NB4 (cell line): ENCODE measurements around the gene PPP1CA.
"Not testable (repeated sequence)": the region's sequence is repeated elsewhere in the genome, so short reads cannot be mapped to it uniquely, and the experiment has no call there.

Experiments
- DNase-seq: peaks from one replicate; pipeline ENCODE4 v3.0.0; 2010; ENCODE audit warnings: low read depth
- H3K4me3 ChIP-seq: one replicate; pipeline ENCODE4 v1.5.1; 2011; ENCODE audit warnings: mild to moderate bottlenecking, low read depth, low read length, moderate library complexity
- CTCF ChIP-seq: IDR thresholded peaks from one replicate; pipeline ENCODE4 v1.5.1; 2012; ENCODE audit warnings: low read depth, low read length
- MYC ChIP-seq: IDR thresholded peaks from 2 replicates; pipeline ENCODE4 v1.6.1; 2011; ENCODE audit warnings: low read depth, low read length
- POLR2A ChIP-seq: IDR thresholded peaks from 2 replicates; pipeline ENCODE4 v1.6.1; 2011; ENCODE audit warnings: mild to moderate bottlenecking; ENCODE audit not compliant: insufficient read length; ENCODE audit errors: extremely low read depth
- TF ChIP-seq, protein P1 (sequence below): IDR thresholded peaks from 2 replicates; pipeline ENCODE4 v1.6.1; 2011; ENCODE audit warnings: low read depth, low read length

Gene PPP1CA

GRCh38 chr11:67405688-67406339 is 4.2 kb upstream of the PPP1CA start:
- TF ChIP-seq POLR2A (no peak), CTCF (no peak), MYC (no peak)
- TF ChIP-seq, protein P1, sequence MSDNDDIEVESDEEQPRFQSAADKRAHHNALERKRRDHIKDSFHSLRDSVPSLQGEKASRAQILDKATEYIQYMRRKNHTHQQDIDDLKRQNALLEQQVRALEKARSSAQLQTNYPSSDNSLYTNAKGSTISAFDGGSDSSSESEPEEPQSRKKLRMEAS = no peak
- H3K4me3 ChIP-seq = no peak overlapping the region
- no peak for DNase-seq

DNA sequence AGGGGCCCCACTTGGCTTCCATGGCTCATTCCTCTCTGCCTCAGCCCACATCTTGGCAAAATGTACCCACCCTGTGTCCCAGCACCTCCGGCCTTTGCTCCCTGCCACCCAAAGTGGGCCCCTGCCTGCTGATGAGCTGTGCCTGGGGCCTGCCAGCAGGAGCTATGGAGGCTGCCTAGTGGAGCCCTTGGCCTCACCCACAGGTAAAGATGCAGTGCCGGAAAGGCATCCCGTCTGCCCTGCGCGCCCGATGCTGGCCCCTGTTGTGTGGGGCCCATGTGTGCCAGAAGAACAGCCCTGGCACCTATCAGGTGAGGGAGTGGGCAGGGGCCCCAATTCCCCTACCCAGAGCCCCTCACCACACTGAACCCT is 3.5 kb upstream of the PPP1CA start:
- DNase-seq = no peak
- no peak overlapping the region for H3K4me3 ChIP-seq
- TF ChIP-seq POLR2A (no peak), CTCF (no peak), MYC (no peak)
- TF ChIP-seq, protein P1 = no peak

DNA sequence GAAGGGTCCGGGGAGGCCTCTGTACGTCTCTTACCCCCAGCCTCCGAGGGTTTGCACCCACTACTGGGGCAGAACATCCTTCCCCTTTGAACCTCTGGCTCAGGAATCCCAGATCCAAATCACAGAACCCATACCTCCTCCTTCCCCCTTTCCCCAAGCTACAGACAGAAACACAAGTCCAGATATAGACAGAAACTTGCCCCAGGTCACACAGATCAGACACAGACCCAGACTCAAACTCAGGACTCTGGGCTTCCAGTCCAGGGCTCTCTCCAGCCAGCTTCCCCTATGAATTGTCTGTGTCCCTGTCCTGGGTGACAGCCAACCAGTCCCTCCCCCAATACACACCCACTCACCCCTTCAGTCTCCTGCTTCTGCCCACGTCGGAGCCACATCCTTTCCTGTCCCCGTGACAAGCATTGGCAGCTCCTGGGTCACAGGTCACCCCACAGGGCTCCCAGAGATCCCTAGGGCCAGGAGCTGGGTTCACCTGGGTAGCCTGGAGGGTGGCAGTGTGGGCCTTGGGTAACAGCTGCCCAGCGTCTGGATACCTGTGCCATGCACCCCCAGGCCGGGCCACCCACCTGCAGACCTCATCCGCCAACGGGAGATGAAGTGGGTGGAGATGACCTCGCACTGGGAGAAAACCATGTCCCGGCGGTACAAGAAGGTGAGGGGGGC is 3.0 kb upstream of the PPP1CA start:
- no peak for TF ChIP-seq POLR2A
- TF ChIP-seq CTCF = no peak
- TF ChIP-seq, protein P1 = no peak
- no peak for TF ChIP-seq MYC
- peak overlapping the region; percentile 64 for H3K4me3 ChIP-seq
- peak; percentile 63 for DNase-seq

- peak overlapping the region; percentile 12 for H3K4me3 ChIP-seq
- not testable (repeated sequence) for DNase-seq
Observed at GRCh38 chr11:67403085-67403484, 1.4 kb upstream of the PPP1CA start.

DNA sequence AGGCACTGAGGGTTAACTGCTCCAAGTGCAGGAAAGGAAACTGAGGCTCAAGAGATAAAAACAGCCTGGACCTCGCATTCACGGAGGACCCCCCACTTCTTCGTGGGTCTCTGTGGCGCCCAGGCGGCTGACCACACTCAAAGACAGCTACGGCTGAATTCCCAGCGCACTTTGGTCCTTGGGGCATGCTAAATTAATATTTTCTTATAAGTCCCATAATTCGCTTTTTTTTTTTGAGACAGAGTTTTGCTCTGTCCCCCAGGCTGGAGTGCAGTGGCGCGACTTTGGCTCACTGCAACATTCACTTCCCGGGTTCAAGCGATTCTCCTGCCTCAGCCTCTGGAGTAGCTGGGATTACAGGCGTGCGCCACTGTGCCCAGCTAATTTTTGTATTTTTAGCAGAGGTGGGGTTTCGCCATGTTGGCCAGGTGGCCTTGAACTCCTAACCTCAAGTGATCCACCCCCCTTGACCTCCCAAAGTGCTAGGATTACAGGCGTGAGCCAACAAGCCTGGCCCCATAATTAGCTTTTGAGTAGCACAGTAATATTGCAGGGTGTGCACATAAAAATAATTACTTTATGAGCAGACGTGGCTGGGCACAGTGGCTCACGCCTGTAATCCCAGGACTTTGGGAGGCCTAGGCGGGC is 658 bp upstream of the PPP1CA start:
- H3K4me3 ChIP-seq = peak overlapping the region; percentile 54
- not testable (repeated sequence) for DNase-seq

- DNase-seq = no peak
- TF ChIP-seq POLR2A (no peak), MYC (no peak), CTCF (no peak)
- TF ChIP-seq, protein P1 = no peak
- peak overlapping the region; percentile 90 for H3K4me3 ChIP-seq
Observed at GRCh38 chr11:67400942-67401494, 640 bp downstream of the PPP1CA start.
